GM23248 (cell line): ENCODE measurements around the gene FAM117A.

Experiments
- EZH2 ChIP-seq: fragments of 200-600 bp; sonication (generic); IDR thresholded peaks from 2 replicates; pipeline ENCODE4 v1.6.1; 2018; ENCODE audit warnings: antibody characterized with exemption, mild to moderate bottlenecking; ENCODE audit not compliant: insufficient read depth, poor library complexity, severe bottlenecking
- EZH2phosphoT487 ChIP-seq: fragments of 200-600 bp; sonication (generic); IDR thresholded peaks from 2 replicates; pipeline ENCODE4 v1.6.1; 2018; ENCODE audit warnings: antibody characterized with exemption, moderate library complexity, mild to moderate bottlenecking, low read depth; ENCODE audit not compliant: insufficient read depth

DNA sequence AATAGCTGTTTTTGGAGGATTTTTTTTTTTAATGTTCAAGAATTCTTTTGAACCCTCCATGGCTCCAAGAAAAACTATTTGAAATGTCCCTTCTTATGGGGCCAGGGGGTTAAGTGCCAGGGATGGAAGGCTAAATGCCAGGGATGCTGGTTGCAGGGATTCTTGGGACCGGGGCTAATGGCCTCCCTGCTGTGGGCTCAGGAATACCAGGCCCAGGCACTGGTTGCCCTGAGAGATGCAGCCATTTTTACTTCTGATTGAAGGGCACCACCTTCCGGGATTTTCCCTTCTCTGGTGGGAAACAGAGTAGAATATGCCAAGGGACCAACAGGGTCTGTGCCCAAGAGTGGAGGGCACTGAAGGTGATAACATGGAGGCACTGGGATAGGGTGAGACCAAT, 13.6 kb upstream of the FAM117A start:
- TF ChIP-seq EZH2, result no peak
- no peak for TF ChIP-seq EZH2phosphoT487
